Measurements from ENCODE around the gene ZNF827. TPM values are rescaled to one million over a fixed set of nuclear protein-coding genes. Genes with fewer than 3 reads are reported as not detected.

The ZNF827 gene
- polyA plus RNA-seq, 4 donors: 27.5 to 37.4 (median 33.0) TPM

DNA sequence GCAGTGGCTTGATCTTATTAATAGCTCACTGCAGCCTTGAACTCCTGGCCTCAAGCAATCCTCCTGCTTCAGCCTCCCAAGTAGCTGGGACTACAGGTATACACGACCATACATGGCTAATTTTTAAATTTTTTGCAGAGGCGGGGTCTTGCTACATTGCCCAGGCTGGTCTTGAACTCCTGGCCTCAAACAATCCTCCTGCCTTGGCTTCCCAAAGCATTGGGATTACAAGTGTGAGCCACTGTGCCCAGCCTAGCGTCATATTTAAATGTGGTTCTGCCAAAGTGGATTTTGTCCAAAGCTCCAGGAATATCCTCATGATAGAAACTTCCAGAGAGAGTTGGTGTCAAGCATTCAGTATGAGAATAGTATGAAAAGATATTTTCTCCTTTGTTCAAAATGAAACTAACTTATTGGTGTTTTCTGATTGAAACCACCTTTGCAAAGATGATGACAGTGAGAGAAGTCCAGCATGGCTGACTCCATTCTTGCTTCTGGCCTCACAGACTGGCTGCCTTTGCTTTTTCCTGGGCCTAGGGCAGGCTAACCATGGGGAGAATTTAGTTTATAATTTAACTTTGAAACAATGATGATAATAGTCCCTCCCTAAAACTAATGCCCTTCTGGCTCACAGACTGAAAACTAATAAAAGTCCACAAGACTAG lies 129.6 kb downstream of the ZNF827 start:
- DNase-seq (ENCODE audit: low read depth in 4 of 4, low spot score in 3 of 4): no peak

- DNase-seq (ENCODE audit: low read depth in 4 of 4, low spot score in 3 of 4): no peak
These were observed 130.5 kb downstream of the ZNF827 start for GRCh38 chr4:145808021-145808650.

DNA sequence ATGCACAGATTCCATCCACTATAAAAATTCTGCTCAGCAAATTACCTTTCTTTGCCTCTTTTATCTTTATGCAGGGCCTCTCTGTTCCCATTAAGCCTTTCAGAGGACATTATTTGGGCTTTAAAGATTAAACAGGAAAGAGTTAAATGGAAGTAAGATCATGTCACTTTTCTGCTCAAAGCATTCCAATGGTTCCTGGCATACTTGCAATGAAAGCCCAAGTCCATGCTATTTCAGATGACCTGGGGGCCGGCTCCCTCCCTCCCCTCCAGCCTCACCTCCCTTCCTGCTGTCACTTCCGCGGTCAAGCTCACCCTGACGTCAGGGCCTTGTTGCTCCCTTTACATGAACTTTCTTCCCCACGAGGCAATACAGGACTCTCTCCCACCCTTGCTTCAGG lies 133.1 kb downstream of the ZNF827 start:
- no peak for DNase-seq (ENCODE audit: low read depth in 4 of 4, low spot score in 3 of 4)

DNA sequence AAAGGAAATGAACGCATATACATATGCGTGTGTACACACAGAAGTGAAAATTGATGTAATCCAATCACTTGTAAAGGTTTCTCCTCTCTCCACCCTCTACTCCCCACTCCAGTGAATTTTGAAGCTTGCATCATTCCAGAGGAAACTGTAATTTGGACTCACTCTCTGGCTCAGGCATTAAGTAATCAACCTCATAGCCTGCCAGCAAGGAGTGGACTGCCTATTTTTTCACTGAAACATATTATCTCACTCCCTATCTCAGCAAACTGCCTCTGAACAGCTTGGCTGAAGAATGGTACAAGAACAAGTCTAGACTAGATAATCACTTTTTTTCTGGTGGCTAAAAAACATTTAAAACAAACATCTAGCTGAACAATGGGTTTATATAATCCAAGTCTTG lies 134.5 kb downstream of the ZNF827 start:
- no peak for DNase-seq (ENCODE audit: low read depth in 4 of 4, low spot score in 3 of 4)

DNA sequence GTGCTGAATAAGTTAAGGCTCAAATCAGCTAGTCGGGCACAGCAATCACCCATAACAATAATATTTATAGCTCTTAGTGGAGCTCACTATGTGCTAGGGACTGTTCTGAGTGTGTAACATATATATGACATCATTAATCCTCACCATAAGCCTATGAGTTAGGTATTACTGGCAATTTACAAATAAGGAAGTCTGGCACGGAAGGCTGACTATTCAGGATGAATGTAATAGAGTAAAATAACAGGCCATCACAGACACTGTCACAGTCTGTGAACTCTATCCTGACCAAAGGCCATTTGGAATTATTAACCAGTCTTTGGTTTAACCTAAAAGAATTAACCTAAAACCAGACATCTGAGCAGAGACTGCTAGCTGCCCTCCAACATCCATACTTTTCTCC lies 139.4 kb downstream of the ZNF827 start:
- DNase-seq (ENCODE audit: low read depth in 4 of 4, low spot score in 3 of 4): no peak

- no peak for DNase-seq (ENCODE audit: low read depth in 4 of 4, low spot score in 3 of 4)
These were observed 141.3 kb downstream of the ZNF827 start for GRCh38 chr4:145797278-145797677.

DNA sequence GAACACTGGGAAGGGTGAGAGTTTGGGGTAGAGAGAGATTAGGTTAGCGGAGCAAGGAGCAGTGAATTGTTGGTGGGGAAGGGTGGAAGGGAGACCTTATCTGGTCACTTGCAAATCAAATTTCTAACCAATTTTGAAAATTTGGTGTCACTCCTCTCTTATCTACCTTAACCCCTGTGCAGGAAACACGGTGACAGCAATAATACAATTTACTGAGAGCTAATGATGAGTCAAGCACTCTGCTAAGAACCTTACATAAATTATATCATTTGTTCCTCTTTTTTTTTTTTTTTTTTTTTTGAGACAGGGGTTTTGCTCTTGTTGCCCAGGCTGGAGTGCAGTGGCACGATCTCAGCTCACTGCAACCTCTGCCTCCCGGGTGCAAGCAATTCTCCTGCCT lies 142.3 kb downstream of the ZNF827 start:
- no peak for DNase-seq (ENCODE audit: low read depth in 4 of 4, low spot score in 3 of 4)

- no peak for DNase-seq (ENCODE audit: low read depth in 4 of 4, low spot score in 3 of 4)
These were observed 143.1 kb downstream of the ZNF827 start for GRCh38 chr4:145795521-145795920.

- no peak for DNase-seq (ENCODE audit: low read depth in 4 of 4, low spot score in 3 of 4)
These were observed 146.2 kb downstream of the ZNF827 start for GRCh38 chr4:145792429-145792828.

- no peak for DNase-seq (ENCODE audit: low read depth in 4 of 4, low spot score in 3 of 4)
These were observed 146.6 kb downstream of the ZNF827 start for GRCh38 chr4:145791988-145792387.

- DNase-seq (ENCODE audit: low read depth in 4 of 4, low spot score in 3 of 4): no peak
These were observed 149.9 kb downstream of the ZNF827 start for GRCh38 chr4:145788755-145789154.

- DNase-seq (ENCODE audit: low read depth in 4 of 4, low spot score in 3 of 4): no peak
These were observed 151.8 kb downstream of the ZNF827 start for GRCh38 chr4:145786830-145787229.

DNA sequence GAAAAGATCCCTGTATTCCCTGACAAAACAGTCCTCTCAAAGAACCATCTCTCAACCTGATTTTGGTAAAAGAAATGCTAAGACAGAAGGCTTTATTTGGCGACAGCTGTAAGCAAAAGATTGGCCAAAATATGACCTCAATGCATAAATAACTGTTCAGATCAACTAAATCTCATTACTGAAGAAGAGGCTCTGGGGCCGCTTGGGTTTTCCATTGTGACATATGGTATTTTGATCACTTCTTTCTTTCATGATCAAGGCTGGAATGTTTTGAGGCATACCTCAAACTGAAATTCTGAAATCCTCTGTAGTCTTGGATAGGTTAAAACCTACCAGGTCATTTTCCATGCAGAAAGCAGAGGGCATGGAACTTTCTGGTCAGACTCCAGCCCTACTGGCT lies 152.4 kb downstream of the ZNF827 start:
- no peak for DNase-seq (ENCODE audit: low read depth in 4 of 4, low spot score in 3 of 4)

DNA sequence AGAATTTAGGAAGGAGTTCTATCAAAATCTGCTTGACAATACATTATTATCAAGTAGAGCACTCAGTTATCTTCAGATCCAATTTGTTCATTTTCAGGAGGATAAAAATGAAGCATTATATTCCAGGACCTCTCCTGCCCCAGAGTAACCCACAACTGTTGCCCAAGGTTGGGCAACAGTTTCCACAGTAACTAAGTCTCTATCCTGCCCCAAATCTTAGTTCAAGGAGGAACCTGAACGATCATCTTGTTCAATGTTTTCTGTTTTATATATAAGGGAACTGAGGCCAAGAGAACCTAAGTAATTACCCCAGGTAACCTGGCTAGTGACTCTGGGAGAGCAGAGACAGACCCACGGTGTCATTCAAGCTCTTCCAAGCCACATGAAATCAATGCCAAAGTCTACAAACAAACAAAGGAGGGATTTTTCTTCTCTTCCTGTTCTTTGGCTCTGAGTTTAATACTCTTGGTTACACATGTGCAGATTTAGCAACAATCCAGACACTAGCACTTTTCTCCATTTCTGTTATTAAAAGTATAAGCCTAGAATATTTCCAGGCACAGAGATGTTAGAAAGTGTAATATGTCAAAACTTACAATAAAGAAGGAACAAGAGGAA lies 153.1 kb downstream of the ZNF827 start:
- DNase-seq (ENCODE audit: low read depth in 4 of 4, low spot score in 3 of 4): no peak

GRCh38 chr4:145784036-145784435 lies 154.6 kb downstream of the ZNF827 start:
- DNase-seq (ENCODE audit: low read depth in 4 of 4, low spot score in 3 of 4): no peak

DNA sequence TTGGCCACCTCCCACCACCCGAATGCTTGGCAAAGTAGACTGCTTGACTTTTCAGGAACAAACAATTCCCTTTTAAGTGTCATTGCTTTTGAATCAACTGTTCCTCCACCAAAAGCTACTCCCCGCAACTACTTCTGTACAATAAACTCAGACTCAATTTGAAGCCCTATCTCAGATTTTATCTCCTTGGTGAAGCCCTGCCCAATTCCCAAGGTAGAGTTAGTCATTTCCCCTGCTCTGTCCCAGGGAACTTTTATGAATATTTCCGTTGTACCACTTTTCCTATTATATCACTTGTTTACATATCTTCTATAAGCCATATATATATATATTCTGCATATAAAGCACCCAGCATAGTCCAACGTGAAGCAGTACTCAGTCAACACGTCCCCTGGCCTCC lies 155.9 kb downstream of the ZNF827 start:
- no peak for DNase-seq (ENCODE audit: low read depth in 4 of 4, low spot score in 3 of 4)

GRCh38 chr4:145781351-145781750 lies 157.3 kb downstream of the ZNF827 start:
- DNase-seq (ENCODE audit: low read depth in 4 of 4, low spot score in 3 of 4): no peak

DNA sequence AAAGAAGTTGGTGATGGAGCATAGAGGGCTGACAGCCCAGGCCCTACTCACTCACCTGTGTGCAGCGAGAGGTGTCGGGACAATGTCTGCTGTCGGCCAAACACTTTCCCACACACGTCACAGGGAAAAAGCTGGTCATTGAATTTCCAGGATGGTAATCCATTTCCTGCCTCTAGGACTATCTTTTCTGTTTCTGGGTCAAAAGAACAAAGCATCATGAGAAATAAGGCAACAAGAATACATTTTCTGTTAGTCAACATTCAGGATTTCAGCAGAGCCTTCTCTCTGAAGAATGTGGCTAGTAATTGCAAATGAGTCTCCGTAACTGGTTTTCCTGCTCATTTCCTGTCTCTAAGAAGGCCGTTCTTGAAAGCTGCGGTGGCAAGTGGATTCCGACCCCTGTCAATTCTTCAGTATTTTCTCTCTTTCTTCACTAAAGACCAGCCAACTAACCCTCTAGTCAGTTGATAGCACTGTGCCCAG lies 159.3 kb downstream of the ZNF827 start:
- no peak for DNase-seq (ENCODE audit: low read depth in 4 of 4, low spot score in 3 of 4)

DNA sequence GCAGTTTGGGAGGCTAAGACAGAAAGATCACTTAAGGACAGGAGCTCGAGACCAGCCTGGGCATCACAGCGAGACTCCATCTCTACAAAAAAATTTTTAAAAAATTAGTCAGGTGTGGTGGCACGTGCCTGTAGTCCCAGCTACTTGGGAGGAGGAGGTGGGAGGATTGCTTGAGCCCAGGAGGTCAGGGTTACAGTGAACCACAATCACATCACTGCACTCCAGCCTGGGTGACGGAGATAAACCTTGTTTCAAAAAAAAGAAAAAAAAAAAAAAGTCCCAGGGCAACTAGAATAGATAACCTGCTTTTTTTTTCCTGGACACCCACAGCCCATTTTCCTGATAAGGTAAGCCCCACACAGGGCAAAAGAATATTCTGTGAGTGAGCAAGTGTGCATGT lies 162.4 kb downstream of the ZNF827 start:
- DNase-seq (ENCODE audit: low read depth in 4 of 4, low spot score in 3 of 4): no peak

DNA sequence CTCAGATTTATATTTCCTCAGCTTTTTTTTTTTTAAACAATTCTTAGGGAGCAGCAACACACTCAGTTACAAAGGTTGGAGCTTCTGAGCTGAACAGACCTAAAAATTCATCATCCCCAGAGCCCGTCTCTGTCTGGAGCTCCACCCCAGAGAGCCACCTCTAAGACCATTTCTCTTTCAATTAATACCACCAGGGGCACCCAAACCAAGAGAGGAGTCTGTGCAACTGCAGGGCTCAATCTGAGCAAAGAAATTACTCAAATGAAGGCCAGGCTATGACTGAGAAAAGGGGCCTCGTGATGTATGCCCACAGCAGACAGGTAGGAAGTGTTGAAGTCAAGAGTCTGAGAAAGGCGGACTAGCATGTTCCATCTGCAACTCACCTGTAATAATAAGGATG lies 163.2 kb downstream of the ZNF827 start:
- no peak for DNase-seq (ENCODE audit: low read depth in 4 of 4, low spot score in 3 of 4)

GRCh38 chr4:145774473-145774872 lies 164.2 kb downstream of the ZNF827 start:
- DNase-seq (ENCODE audit: low read depth in 4 of 4, low spot score in 3 of 4): no peak

Measured in right renal pelvis (tissue), 4 donors.